GM19351 (cell line): ENCODE data around the gene ESYT1.
"Not testable (repeated sequence)": the region's sequence is repeated elsewhere in the genome, so short reads cannot be mapped to it uniquely, and the experiment has no call there.

Experiments
- ATAC-seq: cut with Tn5 transposase; IDR thresholded peaks from one replicate; pipeline ENCODE4 v1.9.1; 2021; ENCODE audit warnings: mild to moderate bottlenecking, moderate library complexity; ENCODE audit not compliant: unreplicated experiment

The ESYT1 gene

DNA sequence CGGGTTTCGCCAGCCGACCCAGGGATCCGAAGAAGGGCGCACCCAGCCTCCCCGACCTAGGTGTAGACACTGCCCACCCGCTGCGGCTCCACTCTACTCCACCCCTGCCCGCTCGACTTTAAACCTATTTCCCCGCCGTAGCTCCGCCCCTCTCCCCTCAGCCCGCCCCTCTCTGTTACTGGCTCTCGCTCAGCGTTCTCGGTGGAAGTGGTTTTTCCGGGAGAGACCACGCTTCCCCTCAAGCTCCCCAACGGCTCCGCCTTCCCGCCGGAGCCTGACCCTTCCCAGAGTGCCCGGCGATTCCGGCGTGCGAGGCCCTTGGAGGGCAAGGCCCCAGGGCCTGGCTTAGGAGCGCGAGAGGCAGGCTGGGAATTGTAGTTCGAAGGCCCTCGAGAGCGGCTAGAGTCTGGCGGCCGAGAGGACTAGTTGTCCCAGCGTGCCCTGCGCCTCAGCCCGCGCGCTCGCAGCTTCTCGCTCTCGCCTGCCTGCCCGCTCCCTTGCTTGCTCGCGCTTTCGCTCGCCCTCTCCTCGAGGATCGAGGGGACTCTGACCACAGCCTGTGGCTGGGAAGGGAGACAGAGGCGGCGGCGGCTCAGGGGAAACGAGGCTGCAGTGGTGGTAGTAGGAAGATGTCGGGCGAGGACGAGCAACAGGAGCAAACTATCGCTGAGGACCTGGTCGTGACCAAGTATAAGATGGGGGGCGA lies 23.8 kb upstream of the ESYT1 start, which contains the start of gene PA2G4:
TSS of gene PA2G4 (plus strand) at position 451 of the 706 bp plus-strand sequence. CDS start at position 630, 179 bp downstream.
- ATAC-seq = peak; percentile 94

DNA sequence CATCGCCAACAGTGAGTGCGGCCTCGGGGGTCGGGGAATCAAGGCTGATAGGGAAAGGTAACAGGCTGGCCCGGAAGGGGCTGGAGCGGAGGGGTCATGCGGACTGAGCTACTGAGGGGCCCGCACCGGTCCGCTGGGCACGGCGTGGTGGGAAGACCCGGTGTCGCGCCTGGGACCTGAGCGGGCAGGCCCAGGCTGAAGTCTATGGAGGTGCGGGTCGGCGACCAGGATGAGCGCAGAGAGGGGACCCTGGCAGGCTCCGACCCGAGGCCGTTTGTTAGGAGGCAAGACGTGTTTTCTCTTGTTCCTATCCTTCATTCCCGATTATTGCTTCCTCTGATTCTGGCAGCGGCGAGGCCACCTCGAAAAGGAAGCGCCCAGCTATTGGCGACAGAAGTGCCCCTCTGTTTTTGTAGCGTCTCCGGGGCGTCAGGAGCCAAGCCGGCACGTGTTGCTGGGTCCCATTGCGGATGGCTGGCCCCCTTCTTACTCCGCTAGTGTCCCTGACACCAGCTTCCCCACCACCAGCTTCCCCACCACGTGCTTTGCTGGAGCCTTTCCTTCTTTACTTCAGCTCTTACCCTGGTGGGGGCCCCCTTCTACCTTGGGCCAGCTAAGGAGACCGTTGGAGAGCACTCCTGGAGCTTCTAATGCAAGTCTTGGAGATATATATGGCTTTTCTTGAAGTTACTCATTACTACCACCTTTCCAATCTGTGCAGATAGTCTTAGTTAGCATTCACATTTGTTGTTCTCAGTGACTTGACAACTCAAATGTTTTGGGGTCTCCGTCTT lies 23.1 kb upstream of the ESYT1 start:
- peak; percentile 9 for ATAC-seq

DNA sequence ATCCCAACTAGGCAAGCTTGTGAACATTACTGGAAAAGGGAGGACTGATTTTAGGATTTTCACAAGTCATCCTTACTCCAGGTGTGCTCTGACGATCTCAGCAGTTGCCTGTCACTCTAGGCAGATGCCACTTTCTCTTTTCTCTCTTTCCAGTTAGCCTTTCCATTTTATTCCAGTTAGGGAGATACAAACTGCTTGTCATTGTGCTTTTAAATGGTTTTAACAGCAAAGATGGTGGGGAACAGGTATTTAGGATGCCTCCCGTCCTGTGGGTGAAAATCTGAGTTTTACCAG lies 22.5 kb upstream of the ESYT1 start:
- ATAC-seq = no peak

- ATAC-seq = no peak
Measured at GRCh38 chr12:56107242-56107641, 20.8 kb upstream of the ESYT1 start.

DNA sequence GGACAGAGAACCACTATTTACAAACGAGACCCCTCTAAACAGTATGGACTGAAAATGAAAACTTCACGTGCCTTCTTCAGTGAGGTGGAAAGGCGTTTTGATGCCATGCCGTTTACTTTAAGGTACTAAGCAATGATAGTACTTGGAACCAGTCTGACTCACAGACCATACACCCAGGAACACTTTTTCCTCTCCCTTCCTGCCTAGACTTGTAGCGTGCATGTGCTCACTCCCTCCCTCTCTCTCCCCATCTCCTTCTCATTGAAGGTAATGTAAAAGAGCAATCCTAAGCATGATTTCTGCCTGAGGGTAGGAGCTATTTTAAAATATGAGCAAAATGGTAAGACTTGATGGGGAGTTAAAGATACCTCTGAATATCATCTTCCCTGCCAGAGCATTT lies 17.5 kb upstream of the ESYT1 start:
- no peak for ATAC-seq

- ATAC-seq = no peak
Measured at GRCh38 chr12:56114084-56114483, 14.0 kb upstream of the ESYT1 start.

DNA sequence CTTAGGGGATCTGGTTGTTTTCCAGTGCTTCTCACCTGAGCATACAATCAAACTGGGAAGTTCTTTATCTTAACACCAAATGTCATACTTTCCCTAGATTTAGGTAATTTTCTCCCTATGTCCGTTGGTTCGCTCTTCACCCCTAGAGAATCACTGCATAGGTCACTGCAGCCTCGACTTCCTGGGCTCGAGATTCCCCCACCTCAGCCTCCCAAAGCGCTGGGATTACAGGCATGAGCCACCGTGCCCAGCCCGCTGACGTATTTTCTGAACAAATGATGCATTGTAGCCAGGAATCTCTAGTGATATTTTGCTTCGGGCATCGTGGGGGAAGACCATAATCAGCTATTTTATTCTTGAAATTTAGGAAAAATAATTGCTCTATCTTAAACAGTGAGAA lies 12.7 kb upstream of the ESYT1 start:
- ATAC-seq = no peak

- no peak for ATAC-seq
Measured at GRCh38 chr12:56116267-56117081, 11.6 kb upstream of the ESYT1 start, which contains the start of gene RPL41. Gene RPL41 (plus strand): TSS chr12:56116633.

GRCh38 chr12:56117082-56117706 lies 10.9 kb upstream of the ESYT1 start:
- not testable (repeated sequence) for ATAC-seq

- peak; percentile 85 for ATAC-seq
Measured at GRCh38 chr12:56117778-56118687, 10.0 kb upstream of the ESYT1 start, which contains the start of gene ZC3H10. Gene ZC3H10 (plus strand): TSS chr12:56118266. CDS start chr12:56120563, 2,297 bp downstream.

- no peak for ATAC-seq
Measured at GRCh38 chr12:56118688-56119357, 9.2 kb upstream of the ESYT1 start.

GRCh38 chr12:56119361-56119796 lies 8.7 kb upstream of the ESYT1 start:
- no peak for ATAC-seq

DNA sequence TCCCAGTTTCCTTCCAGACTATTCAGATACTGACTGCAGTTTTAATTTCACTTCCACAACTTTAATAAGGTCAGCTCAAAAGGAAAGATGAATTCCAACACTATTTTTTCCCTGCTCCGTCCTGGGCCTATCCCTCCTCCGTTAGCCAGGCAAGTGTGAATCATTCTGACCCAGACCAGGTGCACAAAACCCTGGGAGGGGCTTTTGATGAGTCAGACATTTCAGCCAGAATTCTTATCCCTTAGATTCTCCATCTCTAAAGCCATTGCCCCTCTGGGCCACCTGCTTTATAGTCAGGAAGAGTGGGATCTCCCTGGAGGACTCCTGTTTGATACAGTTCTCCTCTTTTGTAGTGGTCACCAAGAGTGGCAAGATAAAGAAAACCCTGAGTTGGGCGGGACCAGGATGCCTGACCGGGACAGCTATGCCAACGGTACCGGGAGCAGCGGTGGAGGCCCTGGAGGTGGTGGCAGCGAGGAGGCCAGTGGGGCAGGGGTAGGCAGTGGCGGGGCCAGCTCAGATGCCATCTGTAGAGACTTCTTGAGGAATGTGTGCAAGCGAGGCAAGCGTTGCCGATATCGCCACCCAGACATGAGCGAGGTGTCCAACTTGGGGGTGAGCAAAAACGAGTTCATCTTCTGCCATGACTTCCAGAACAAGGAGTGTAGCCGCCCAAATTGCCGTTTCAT lies 7.8 kb upstream of the ESYT1 start:
- ATAC-seq = no peak

GRCh38 chr12:56121204-56121870 lies 6.7 kb upstream of the ESYT1 start:
- ATAC-seq = no peak

- no peak for ATAC-seq
Measured at GRCh38 chr12:56122637-56123036, 5.4 kb upstream of the ESYT1 start.

DNA sequence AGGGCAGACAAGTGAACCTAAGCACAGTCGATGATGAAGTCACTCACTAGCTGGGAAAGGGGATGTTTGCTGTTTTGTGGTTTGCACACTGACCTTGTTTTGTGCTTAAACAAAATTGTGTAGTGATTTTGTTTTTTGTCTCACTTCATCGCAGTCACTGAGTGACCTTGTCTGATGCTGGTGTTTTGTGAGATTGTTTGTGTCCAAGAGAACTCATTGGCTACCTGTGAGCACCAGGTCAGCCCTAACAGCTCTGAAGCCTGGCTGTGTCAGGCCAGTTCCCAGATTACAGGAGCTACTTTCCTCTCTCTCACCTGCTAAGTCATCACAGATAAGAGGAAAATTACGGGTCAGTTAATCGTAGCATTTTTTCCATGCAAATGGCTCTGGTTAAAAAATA lies 3.9 kb upstream of the ESYT1 start:
- no peak for ATAC-seq

DNA sequence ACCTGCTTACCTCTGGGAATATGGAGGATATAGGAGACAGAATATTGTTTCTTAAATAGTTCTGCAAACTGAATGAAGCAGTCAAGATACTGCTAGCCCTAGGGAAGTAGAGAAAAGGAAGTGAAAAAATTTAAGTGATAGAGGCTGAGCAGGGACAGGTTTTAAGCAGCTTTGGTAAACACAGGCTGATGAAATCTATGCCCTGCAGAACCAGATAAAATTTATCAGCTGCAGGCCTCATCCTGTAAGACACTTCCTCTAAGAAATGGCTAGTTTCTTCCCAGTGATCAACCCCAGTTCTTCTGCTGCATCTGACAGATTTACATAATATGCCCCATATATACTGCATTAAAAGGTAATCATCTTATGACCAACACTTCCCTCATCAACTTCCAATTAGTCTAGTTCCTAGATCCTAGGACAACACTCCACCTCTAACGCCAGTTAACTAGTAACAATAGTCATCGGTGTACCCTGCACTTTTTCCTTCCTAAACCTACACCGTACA lies 1.3 kb upstream of the ESYT1 start:
- ATAC-seq = no peak

GRCh38 chr12:56127485-56127887 lies 581 bp upstream of the ESYT1 start:
- no peak for ATAC-seq
